HG02571 (cell line): ENCODE data around the gene SLC6A11.

ENCODE experiments used
- ATAC-seq: cut with Tn5 transposase; IDR thresholded peaks from one replicate; pipeline ENCODE4 v1.9.1; 2021; ENCODE audit warnings: mild to moderate bottlenecking, moderate library complexity; ENCODE audit not compliant: unreplicated experiment

The SLC6A11 gene

GRCh38 chr3:10837849-10838248 is 21.8 kb downstream of the SLC6A11 start:
- no peak for ATAC-seq

GRCh38 chr3:10839167-10839566 is 23.1 kb downstream of the SLC6A11 start:
- no peak for ATAC-seq

DNA sequence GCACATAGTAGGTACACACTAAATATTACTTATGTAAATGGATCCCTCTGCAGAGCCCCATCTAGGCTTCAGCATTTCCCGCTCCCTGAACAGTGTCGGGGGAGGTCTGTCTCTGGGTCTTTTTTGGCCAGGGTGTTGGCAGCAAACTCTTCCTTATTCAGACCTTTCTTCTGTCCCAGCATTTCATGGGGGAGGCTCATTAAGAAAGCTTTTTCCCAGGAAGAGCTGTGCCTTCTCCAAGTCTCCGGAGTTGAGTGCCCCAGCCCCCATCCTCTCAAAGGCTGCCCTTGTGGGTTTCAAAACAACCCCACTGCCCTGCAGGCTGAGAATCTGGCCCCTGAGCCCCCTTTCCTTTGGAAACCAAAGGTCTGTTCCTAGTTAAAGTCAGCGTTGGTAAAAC is 25.1 kb downstream of the SLC6A11 start:
- no peak for ATAC-seq

GRCh38 chr3:10843378-10843777 is 27.4 kb downstream of the SLC6A11 start:
- no peak for ATAC-seq

DNA sequence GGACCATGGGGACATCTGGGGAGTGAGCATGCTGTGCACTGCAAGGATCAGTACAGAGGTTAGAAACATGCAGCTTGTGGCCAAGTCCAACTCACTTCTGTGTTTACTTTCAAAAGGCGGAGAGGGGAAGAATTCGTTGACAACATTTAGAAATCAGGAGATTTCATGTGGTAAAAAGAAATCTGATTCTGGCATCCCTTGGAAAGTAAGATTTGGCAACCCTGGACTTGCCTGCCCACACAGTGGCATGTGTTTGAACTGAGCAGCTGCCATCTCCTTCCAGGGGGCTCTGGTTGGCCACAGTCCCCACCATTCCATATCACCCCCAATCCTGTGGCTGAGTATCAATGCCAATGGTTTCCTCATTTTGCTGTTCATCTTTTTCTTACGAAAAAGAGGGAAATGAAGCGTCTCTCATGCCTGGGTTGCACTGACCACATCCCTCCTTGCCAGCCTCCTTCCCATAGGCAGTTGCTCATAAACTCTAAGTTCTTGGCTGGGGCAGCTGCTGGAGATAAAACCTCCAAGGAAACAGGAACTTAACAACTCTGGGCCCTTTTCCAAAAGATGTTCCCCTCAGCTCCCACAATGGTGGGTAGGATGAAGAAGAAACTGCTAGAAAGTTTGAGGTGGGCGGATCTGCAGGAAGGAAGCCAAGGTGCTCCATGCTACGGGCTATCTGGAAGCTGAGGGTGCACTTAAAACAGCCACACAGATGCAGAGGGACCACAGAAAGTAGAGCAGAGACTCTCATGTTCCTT is 29.2 kb downstream of the SLC6A11 start:
- no peak for ATAC-seq

DNA sequence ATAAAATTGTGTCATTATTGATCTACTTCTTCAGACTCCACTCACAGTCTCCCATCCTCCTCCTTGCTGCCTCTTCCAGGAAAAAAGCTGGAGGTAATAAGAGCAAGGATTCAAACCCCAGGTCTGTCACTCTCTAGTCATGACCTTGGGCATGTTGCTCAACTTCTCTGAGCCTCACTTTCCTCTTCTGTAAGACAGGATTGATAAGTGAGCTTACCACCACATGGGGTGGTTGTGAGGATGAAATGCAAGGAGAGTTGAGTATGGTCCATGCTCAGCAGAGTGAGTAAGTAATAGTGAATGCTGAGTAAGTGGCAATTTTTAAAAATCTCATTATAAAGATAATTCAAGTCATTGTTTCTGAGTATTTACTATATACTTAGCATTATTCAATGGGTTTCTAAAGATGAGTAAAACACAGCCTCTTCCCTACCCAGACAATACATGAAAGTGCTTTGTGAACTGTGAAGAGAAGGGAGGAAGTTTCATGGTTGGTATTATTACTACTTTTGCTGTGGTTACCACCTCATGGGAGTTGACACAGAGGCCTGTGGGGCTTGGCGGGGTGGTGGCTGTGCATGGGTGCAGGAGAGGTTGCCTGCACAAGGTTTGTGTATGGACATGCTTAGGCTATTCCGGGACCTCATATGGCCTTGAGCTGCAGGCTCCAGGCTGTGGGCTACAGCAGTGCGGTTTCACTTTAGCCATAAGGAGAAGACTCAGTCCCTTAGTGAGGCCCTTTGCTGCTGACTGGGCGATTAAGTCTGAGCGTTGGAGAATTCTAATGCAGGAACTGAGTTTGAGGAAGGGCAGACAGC is 30.0 kb downstream of the SLC6A11 start:
- ATAC-seq: no peak

DNA sequence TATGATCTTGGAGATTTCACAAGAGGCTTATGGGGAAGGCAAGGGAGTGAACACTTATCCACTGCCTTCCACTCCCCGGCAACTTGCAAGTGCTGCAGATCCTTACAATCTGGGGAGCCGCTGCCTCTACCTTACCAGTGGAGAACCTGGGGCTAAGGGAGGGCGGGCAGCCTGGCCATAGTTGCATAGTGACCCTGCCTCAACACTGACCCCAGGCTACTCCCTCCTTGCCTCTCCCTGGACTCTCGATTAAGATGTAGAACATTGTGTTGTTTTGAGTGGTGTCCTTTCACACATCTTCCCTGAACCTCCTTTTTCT is 30.6 kb downstream of the SLC6A11 start:
- ATAC-seq: no peak

- no peak for ATAC-seq
These were observed 32.2 kb downstream of the SLC6A11 start for GRCh38 chr3:10848261-10848660.

DNA sequence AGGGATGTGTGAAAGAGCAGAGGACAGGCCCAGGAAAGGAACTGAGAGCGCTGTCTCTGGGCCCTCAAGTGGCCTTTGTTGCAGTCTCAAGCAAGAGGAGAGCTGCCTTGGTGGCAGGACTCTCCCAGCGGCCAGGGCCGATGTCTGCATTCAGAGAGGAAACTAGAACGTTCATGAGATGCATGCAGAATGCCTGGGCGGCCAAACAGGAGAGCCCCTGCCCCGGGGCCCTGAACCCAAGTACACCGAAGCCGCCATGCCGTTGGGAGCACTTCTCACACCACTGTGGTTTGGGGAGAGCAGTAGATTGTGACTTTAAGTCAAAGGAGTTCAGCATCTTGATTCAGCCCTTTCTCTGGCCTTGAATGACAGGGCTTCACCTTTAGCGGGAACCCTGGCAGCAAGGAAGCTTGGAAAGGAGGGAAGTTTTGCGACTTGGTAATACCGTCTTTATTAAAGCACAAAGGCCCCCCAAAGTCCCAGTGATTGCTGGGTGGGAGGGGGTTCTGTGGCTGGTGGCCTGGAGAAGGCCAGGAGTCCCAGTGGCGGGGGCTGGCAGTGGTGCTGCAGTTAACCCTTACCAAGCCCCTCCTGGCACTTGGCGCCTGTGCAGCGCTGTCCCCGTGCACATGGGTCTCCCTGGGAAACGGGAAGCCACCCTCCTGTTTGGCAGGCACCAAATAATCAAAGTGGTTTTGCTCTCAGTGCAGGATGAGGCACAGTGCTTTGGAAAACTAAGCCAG is 36.2 kb downstream of the SLC6A11 start:
- no peak for ATAC-seq

DNA sequence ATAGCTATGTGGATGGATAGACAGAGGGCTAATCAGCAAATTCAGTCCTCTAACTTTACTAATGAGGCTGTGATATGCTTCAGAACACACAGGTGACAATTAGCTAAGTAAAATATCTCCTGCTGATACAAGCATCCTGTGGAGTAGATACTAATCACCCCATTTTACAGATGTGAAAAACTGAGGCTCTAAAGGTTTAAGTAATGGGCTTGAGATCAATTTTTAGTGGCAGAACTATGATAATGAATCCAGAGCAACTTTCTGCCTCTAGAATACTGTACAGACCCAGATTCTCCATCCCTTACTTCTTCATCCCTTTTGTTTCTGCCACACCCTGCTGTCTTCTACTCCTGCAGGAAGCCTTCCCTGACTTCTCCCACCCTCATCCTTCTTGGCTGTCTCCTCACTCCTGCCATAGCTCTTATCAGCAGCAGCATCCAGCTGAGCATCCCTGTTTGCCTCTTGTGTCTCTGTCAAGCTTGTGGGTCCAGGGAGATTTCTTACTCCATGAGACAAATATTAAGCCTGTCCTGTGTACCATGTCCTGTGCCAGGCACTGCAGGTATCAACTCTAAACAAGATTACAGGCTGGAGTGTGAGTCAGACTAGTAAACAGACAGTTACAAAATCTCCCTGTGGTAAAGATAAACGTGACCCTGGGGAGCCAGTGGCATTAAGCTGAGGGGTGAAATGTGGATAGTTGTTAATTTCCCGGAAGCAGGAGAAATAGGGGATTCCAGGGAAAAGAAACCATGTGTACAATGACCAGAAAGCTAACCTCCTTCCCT is 39.2 kb downstream of the SLC6A11 start:
- ATAC-seq: no peak

GRCh38 chr3:10855871-10856662 is 40.0 kb downstream of the SLC6A11 start:
- no peak for ATAC-seq

- no peak for ATAC-seq
These were observed 41.2 kb downstream of the SLC6A11 start for GRCh38 chr3:10857235-10857634.

GRCh38 chr3:10858091-10858490 is 42.1 kb downstream of the SLC6A11 start:
- ATAC-seq: no peak

GRCh38 chr3:10867384-10867783 is 51.4 kb downstream of the SLC6A11 start:
- no peak for ATAC-seq

GRCh38 chr3:10869460-10869859 is 53.4 kb downstream of the SLC6A11 start:
- ATAC-seq: no peak

- ATAC-seq: no peak
These were observed 54.3 kb downstream of the SLC6A11 start for GRCh38 chr3:10870296-10870695.

DNA sequence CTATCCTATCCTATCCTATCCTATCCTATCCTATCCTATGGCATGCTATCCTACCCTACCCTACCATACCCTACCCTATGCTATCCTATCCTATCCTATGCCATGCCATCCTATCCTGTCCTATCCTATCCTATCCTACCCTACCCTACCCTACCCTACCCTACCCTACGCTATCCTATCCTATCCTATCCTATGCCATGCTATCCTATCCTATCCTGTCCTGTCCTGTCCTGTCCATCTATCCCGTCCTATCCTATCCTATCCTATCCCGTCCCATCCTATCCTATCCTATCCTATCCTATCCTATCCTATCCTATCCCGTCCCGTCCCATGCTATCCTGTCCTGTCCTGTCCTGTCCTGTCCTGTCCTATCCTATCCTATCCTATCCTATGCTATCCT is 57.4 kb downstream of the SLC6A11 start:
- ATAC-seq: no peak

DNA sequence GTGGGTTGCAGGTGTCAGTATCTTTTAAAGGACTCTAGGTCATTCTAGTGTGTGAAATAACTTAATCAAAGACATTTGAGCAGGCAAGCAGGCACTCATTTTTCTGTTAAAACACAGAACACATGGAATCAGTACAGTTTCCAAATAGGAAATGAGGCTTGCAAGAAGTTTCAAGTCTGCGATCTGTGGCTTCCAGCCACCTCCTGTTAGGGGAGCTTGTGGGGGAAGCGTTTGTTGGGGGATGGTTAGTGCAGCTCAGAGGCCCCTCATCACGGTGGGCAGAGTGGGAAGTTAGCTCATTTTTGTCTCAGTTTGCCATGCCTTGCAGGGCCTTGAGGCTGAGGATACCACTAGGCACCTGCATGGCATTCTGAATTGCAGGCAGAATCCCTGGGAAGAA is 59.9 kb downstream of the SLC6A11 start:
- ATAC-seq: no peak

DNA sequence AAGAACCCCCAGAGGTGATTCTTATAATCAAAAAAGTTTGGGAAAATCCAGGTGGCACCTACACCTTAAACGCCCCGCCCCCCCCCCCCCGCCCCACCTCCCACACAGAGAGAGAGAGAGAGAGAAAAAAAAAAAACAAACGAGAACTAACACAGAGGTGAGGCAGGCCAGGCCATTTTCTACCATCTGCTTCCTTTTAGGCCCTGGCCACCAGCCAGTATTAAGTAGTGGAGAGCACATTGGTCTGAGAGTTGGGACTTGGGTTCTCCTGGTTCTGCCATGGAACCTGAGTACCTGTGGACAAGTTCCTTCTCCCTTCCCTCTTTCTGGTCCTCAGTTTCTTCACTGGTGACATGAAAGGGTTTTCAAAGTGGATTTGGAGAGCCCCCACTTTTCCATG is 60.6 kb downstream of the SLC6A11 start:
- ATAC-seq: no peak

GRCh38 chr3:10882851-10883250 is 66.8 kb downstream of the SLC6A11 start:
- ATAC-seq: no peak
